ENCODE results near the gene PARVA.

Gene PARVA

GRCh38 chr11:12399355-12399754, 22.0 kb downstream of the PARVA start:
- Histone ChIP-seq H3K9ac (no peak overlapping the region), H3K27ac (no peak overlapping the region), H3K27me3 (no peaks in the 10 kb centered on the region), H4K20me1 (no peaks in the 10 kb centered on the region), H3K36me3 (no peaks in the 10 kb centered on the region), H3K4me3 (no peak overlapping the region), H3K9me3 (replicated peaks in 1 of 11) (peaks cover 0 to 4% (median 0%) of the 10 kb centered on the region in 11 experiments; a peak in 1 of 22 replicates), H3K4me1 (no peaks in the 10 kb centered on the region), H3K4me2 (no peak overlapping the region)
- no peak for TF ChIP-seq Cebpa-rat (IDR thresholded peaks at IDR 0.05)

GRCh38 chr11:12402025-12402424, 24.7 kb downstream of the PARVA start:
- Histone ChIP-seq H4K20me1 (no peaks in the 10 kb centered on the region), H3K27ac (no peak overlapping the region), H3K27me3 (no peaks in the 10 kb centered on the region), H3K9ac (no peak overlapping the region), H3K9me3 (replicated peaks in 1 of 11) (no peaks in the 10 kb centered on the region), H3K4me2 (no peak overlapping the region), H3K4me3 (no peak overlapping the region), H3K36me3 (no peaks in the 10 kb centered on the region), H3K4me1 (no peaks in the 10 kb centered on the region)
- TF ChIP-seq Cebpa-rat (IDR thresholded peaks at IDR 0.05): no peak

- TF ChIP-seq Cebpa-rat (IDR thresholded peaks at IDR 0.05): no peak
- no peaks in the 10 kb centered on the region for H4K20me1 ChIP-seq
- no peak overlapping the region for H3K27ac ChIP-seq
- no peaks in the 10 kb centered on the region for H3K27me3 ChIP-seq
- no peaks in the 10 kb centered on the region for H3K36me3 ChIP-seq
- no peaks in the 10 kb centered on the region for H3K4me1 ChIP-seq
- no peaks in the 10 kb centered on the region for H3K9me3 ChIP-seq (replicated peaks in 1 of 11)
- H3K4me3 ChIP-seq: no peak overlapping the region
- no peak overlapping the region for H3K9ac ChIP-seq
- no peak overlapping the region for H3K4me2 ChIP-seq
Measured at GRCh38 chr11:12402691-12403120, 25.3 kb downstream of the PARVA start.

GRCh38 chr11:12403122-12403996, 26.0 kb downstream of the PARVA start:
- no peak overlapping the region for H3K9ac ChIP-seq
- H3K36me3 ChIP-seq: no peaks in the 10 kb centered on the region
- no peaks in the 10 kb centered on the region for H4K20me1 ChIP-seq
- H3K4me1 ChIP-seq: no peaks in the 10 kb centered on the region
- no peak overlapping the region for H3K27ac ChIP-seq
- H3K4me2 ChIP-seq: no peak overlapping the region
- no peaks in the 10 kb centered on the region for H3K27me3 ChIP-seq
- no peak for TF ChIP-seq Cebpa-rat (IDR thresholded peaks at IDR 0.05)
- no peak overlapping the region for H3K4me3 ChIP-seq
- no peaks in the 10 kb centered on the region for H3K9me3 ChIP-seq (replicated peaks in 1 of 11)

GRCh38 chr11:12403997-12404350, 26.6 kb downstream of the PARVA start:
- Histone ChIP-seq H3K27ac (no peak overlapping the region), H3K9me3 (replicated peaks in 1 of 11) (no peaks in the 10 kb centered on the region), H3K27me3 (no peaks in the 10 kb centered on the region), H3K4me3 (no peak overlapping the region), H3K9ac (no peak overlapping the region), H3K4me2 (no peak overlapping the region), H4K20me1 (no peaks in the 10 kb centered on the region), H3K4me1 (no peaks in the 10 kb centered on the region), H3K36me3 (no peaks in the 10 kb centered on the region)
- no peak for TF ChIP-seq Cebpa-rat (IDR thresholded peaks at IDR 0.05)

- H3K4me3 ChIP-seq: no peak overlapping the region
- H3K27me3 ChIP-seq: no peaks in the 10 kb centered on the region
- H3K9me3 ChIP-seq (replicated peaks in 1 of 11): no peaks in the 10 kb centered on the region
- H3K4me1 ChIP-seq: no peaks in the 10 kb centered on the region
- no peak overlapping the region for H3K4me2 ChIP-seq
- no peak overlapping the region for H3K27ac ChIP-seq
- no peak for TF ChIP-seq Cebpa-rat (IDR thresholded peaks at IDR 0.05)
- H4K20me1 ChIP-seq: no peaks in the 10 kb centered on the region
- H3K9ac ChIP-seq: no peak overlapping the region
- no peaks in the 10 kb centered on the region for H3K36me3 ChIP-seq
Measured at GRCh38 chr11:12404436-12404835, 27.1 kb downstream of the PARVA start.

- Histone ChIP-seq H3K27ac (no peak overlapping the region), H3K4me2 (no peak overlapping the region), H4K20me1 (0 out of 22 replicates have a peak, but pooled peaks cover 0 to 5% (median 0%) of the 10 kb centered on the region in 11 experiments), H3K4me1 (no peaks in the 10 kb centered on the region), H3K9ac (no peak overlapping the region), H3K9me3 (replicated peaks in 1 of 11) (no peaks in the 10 kb centered on the region), H3K27me3 (no peaks in the 10 kb centered on the region), H3K4me3 (no peak overlapping the region), H3K36me3 (no peaks in the 10 kb centered on the region)
- TF ChIP-seq Cebpa-rat (IDR thresholded peaks at IDR 0.05): no peak
Measured at GRCh38 chr11:12408156-12408770, 30.9 kb downstream of the PARVA start.

GRCh38 chr11:12409621-12410005, 32.2 kb downstream of the PARVA start:
- Histone ChIP-seq H3K4me2 (no peak overlapping the region), H3K9ac (no peak overlapping the region), H3K4me1 (no peaks in the 10 kb centered on the region), H4K20me1 (0 out of 22 replicates have a peak, but pooled peaks cover 0 to 5% (median 0%) of the 10 kb centered on the region in 11 experiments), H3K4me3 (no peak overlapping the region), H3K9me3 (replicated peaks in 1 of 11) (no peaks in the 10 kb centered on the region), H3K36me3 (no peaks in the 10 kb centered on the region), H3K27me3 (no peaks in the 10 kb centered on the region), H3K27ac (no peak overlapping the region)
- TF ChIP-seq Cebpa-rat (IDR thresholded peaks at IDR 0.05): no peak

GRCh38 chr11:12410006-12410728, 32.8 kb downstream of the PARVA start:
- H4K20me1 ChIP-seq: 0 out of 22 replicates have a peak, but pooled peaks cover 0 to 5% (median 0%) of the 10 kb centered on the region in 11 experiments
- no peaks in the 10 kb centered on the region for H3K4me1 ChIP-seq
- no peak overlapping the region for H3K9ac ChIP-seq
- no peak for TF ChIP-seq Cebpa-rat (IDR thresholded peaks at IDR 0.05)
- H3K27ac ChIP-seq: no peak overlapping the region
- H3K36me3 ChIP-seq: no peaks in the 10 kb centered on the region
- H3K4me3 ChIP-seq: no peak overlapping the region
- H3K4me2 ChIP-seq: no peak overlapping the region
- H3K9me3 ChIP-seq (replicated peaks in 1 of 11): no peaks in the 10 kb centered on the region
- H3K27me3 ChIP-seq: no peaks in the 10 kb centered on the region
